ENCODE measurements around the gene CADM1. TPM values are rescaled to one million over a fixed set of nuclear protein-coding genes. Genes with fewer than 3 reads are reported as not detected.

Gene CADM1
- total and polyA plus RNA-seq, 4 donors = 31.7 to 243 (median 77.9) TPM

- 70 to 77% methylated on average over 2 of the region's 2 CpGs for WGBS, 2 donors
- no peak overlapping the region for H3K27ac ChIP-seq (ENCODE audit: low read depth in 1 of 2, low read length in 1 of 2)
- H3K27me3 ChIP-seq (ENCODE audit: control insufficient read depth in 3 of 3, insufficient read depth in 3 of 3, low read length in 2 of 3) = peaks cover 0 to 2% (median 0%) of the 10 kb centered on the region in 3 donors
- H3K9me3 ChIP-seq (ENCODE audit: control insufficient read depth in 4 of 4, insufficient read depth in 3 of 4, low read length in 3 of 4) = peaks cover 0 to 2% (median 0%) of the 10 kb centered on the region in 4 donors
- no peaks in the 10 kb centered on the region for H3K36me3 ChIP-seq (ENCODE audit: control insufficient read depth in 4 of 4, insufficient read depth in 4 of 4, low read length in 4 of 4)
- TF ChIP-seq CTCF (IDR thresholded peaks at IDR 0.05; ENCODE audit: control extremely low read depth, extremely low read depth) = no peak
- peaks cover 3 to 22% (median 10%) of the 10 kb centered on the region in 5 donors for H3K4me1 ChIP-seq (ENCODE audit: control insufficient read depth in 5 of 5, insufficient read depth in 5 of 5, low read length in 5 of 5)
- no peak for ATAC-seq (ENCODE audit: insufficient read depth, low FRiP score)
- no peak overlapping the region for H3K9ac ChIP-seq (ENCODE audit: insufficient read depth in 1 of 2, low read length in 2 of 2)
- DNase-seq = no peak
- H3K4me3 ChIP-seq = no peak overlapping the region
These were observed 4.3 kb downstream of the CADM1 start for GRCh38 chr11:115499891-115500290.

DNA sequence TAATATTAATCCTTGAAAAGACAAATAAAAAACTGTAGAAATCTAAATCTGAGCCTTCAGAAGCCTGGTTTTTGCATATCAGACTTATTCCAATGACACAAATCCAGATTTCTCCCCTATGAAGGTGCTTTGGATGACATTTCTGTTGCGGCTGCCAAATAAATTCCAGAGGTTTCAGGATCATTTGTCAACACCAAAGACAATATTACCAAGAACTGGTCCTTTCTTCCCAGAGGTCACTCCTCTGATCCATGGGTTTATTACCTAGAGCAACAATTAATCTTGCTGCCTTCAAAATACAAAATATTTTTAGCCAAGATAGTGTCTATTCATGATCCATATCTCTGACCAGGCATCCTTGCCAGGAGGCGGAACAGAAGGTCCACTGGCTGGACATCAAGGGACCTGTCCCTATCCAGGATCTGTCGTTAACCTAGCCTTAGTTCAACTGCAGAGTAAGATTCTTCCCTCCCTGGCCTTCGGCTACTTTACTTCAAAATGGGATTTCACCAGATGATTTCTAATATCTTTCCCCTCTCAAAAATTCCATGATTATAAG is 4.9 kb downstream of the CADM1 start:
- 87 to 90% methylated on average over 4 of the region's 4 CpGs for WGBS, 2 donors
- no peak for TF ChIP-seq CTCF (IDR thresholded peaks at IDR 0.05; ENCODE audit: control extremely low read depth, extremely low read depth)
- Histone ChIP-seq H3K4me3 (no peak overlapping the region), H3K9ac (ENCODE audit: insufficient read depth in 1 of 2, low read length in 2 of 2) (no peak overlapping the region), H3K36me3 (ENCODE audit: control insufficient read depth in 4 of 4, insufficient read depth in 4 of 4, low read length in 4 of 4) (no peaks in the 10 kb centered on the region), H3K4me1 (ENCODE audit: control insufficient read depth in 5 of 5, insufficient read depth in 5 of 5, low read length in 5 of 5) (peaks cover 3 to 21% (median 10%) of the 10 kb centered on the region in 5 donors), H3K27me3 (ENCODE audit: control insufficient read depth in 3 of 3, insufficient read depth in 3 of 3, low read length in 2 of 3) (peaks cover 0 to 2% (median 0%) of the 10 kb centered on the region in 3 donors), H3K9me3 (ENCODE audit: control insufficient read depth in 4 of 4, insufficient read depth in 3 of 4, low read length in 3 of 4) (peaks cover 0 to 2% (median 0%) of the 10 kb centered on the region in 4 donors), H3K27ac (ENCODE audit: low read depth in 1 of 2, low read length in 1 of 2) (no peak overlapping the region)
- ATAC-seq (ENCODE audit: insufficient read depth, low FRiP score) = no peak
- no peak for DNase-seq

GRCh38 chr11:115498354-115498753 is 5.9 kb downstream of the CADM1 start:
- Histone ChIP-seq H3K36me3 (ENCODE audit: control insufficient read depth in 4 of 4, insufficient read depth in 4 of 4, low read length in 4 of 4) (no peaks in the 10 kb centered on the region), H3K9me3 (ENCODE audit: control insufficient read depth in 4 of 4, insufficient read depth in 3 of 4, low read length in 3 of 4) (peaks cover 0 to 2% (median 0%) of the 10 kb centered on the region in 4 donors), H3K27ac (ENCODE audit: low read depth in 1 of 2, low read length in 1 of 2) (no peak overlapping the region), H3K27me3 (ENCODE audit: control insufficient read depth in 3 of 3, insufficient read depth in 3 of 3, low read length in 2 of 3) (peaks cover 0 to 2% (median 0%) of the 10 kb centered on the region in 3 donors), H3K4me3 (no peak overlapping the region), H3K9ac (ENCODE audit: insufficient read depth in 1 of 2, low read length in 2 of 2) (no peak overlapping the region), H3K4me1 (ENCODE audit: control insufficient read depth in 5 of 5, insufficient read depth in 5 of 5, low read length in 5 of 5) (peaks cover 3 to 21% (median 10%) of the 10 kb centered on the region in 5 donors)
- no peak for ATAC-seq (ENCODE audit: insufficient read depth, low FRiP score)
- 69 to 72% methylated on average over 9 of the region's 9 CpGs for WGBS, 2 donors
- no peak for TF ChIP-seq CTCF (IDR thresholded peaks at IDR 0.05; ENCODE audit: control extremely low read depth, extremely low read depth)
- DNase-seq = no peak

DNA sequence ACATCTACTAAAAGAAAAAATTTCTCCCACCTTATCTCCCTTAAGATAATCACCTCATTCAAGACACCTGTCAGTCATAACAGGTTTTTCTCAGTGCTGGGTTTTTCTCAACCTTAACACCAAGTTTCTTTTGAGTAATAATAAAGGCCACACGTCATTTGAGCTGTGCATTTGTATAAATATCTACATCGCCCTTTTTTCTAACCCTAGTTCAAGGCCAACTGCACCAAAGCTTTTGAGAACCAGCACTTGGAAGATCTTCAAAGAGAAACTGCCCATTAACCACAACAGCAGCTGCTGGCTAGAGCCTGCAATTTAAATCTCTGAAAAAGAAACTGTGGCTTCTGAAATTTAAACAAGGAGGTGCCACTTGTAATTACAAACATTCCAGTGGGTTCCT is 6.9 kb downstream of the CADM1 start:
- peaks cover 0 to 2% (median 0%) of the 10 kb centered on the region in 3 donors for H3K27me3 ChIP-seq (ENCODE audit: control insufficient read depth in 3 of 3, insufficient read depth in 3 of 3, low read length in 2 of 3)
- no peak overlapping the region for H3K4me3 ChIP-seq
- no peaks in the 10 kb centered on the region for H3K36me3 ChIP-seq (ENCODE audit: control insufficient read depth in 4 of 4, insufficient read depth in 4 of 4, low read length in 4 of 4)
- no peaks in the 10 kb centered on the region for H3K9me3 ChIP-seq (ENCODE audit: control insufficient read depth in 4 of 4, insufficient read depth in 3 of 4, low read length in 3 of 4)
- H3K27ac ChIP-seq (ENCODE audit: low read depth in 1 of 2, low read length in 1 of 2) = no peak overlapping the region
- TF ChIP-seq CTCF (IDR thresholded peaks at IDR 0.05; ENCODE audit: control extremely low read depth, extremely low read depth) = no peak
- no peak for ATAC-seq (ENCODE audit: insufficient read depth, low FRiP score)
- peaks cover 3 to 16% (median 10%) of the 10 kb centered on the region in 5 donors for H3K4me1 ChIP-seq (ENCODE audit: control insufficient read depth in 5 of 5, insufficient read depth in 5 of 5, low read length in 5 of 5)
- H3K9ac ChIP-seq (ENCODE audit: insufficient read depth in 1 of 2, low read length in 2 of 2) = no peak overlapping the region
- DNase-seq = peak in 2 of 3 donors; percentile 48 to 53
- WGBS, 2 donors = 52 to 71% methylated on average over 2 of the region's 2 CpGs
